ENCODE measurements around the gene L3MBTL4. TPM values are rescaled to one million over a fixed set of nuclear protein-coding genes. Genes with fewer than 3 reads are reported as not detected.
"Not testable (repeated sequence)": the region's sequence is repeated elsewhere in the genome, so short reads cannot be mapped to it uniquely, and the experiment has no call there.

Gene L3MBTL4
- total RNA-seq, 1 donor from 2014 or later = 0.34 TPM

- no peak overlapping the region for H3K9ac ChIP-seq
- DNase-seq (ENCODE audit: low spot score) = no peak
- H3K4me1 Mint-ChIP-seq = no peaks in the 10 kb centered on the region
- no peak overlapping the region for H2AFZ ChIP-seq (replicated peaks)
- no peak overlapping the region for H3K4me2 ChIP-seq
- no peaks in the 10 kb centered on the region for H3K4me1 ChIP-seq
- no peak overlapping the region for H3K27ac Mint-ChIP-seq
- H3K4me3 Mint-ChIP-seq = no peak overlapping the region
- no peaks in the 10 kb centered on the region for H3K79me2 ChIP-seq (ENCODE audit: low read depth)
- no peaks in the 10 kb centered on the region for H3K9me3 ChIP-seq (ENCODE audit: low read depth)
- no peak overlapping the region for H3K27ac ChIP-seq
- no peak overlapping the region for H3K4me3 ChIP-seq
- no peaks in the 10 kb centered on the region for H3K36me3 Mint-ChIP-seq
- no peaks in the 10 kb centered on the region for H3K27me3 ChIP-seq
- H3F3A ChIP-seq (ENCODE audit: low read depth) = no peaks in the 10 kb centered on the region
- H4K20me1 ChIP-seq (ENCODE audit: low read depth) = no peaks in the 10 kb centered on the region
- H3K9me3 Mint-ChIP-seq = no peaks in the 10 kb centered on the region
- no peaks in the 10 kb centered on the region for H3K36me3 ChIP-seq
- TF ChIP-seq, protein P1, sequence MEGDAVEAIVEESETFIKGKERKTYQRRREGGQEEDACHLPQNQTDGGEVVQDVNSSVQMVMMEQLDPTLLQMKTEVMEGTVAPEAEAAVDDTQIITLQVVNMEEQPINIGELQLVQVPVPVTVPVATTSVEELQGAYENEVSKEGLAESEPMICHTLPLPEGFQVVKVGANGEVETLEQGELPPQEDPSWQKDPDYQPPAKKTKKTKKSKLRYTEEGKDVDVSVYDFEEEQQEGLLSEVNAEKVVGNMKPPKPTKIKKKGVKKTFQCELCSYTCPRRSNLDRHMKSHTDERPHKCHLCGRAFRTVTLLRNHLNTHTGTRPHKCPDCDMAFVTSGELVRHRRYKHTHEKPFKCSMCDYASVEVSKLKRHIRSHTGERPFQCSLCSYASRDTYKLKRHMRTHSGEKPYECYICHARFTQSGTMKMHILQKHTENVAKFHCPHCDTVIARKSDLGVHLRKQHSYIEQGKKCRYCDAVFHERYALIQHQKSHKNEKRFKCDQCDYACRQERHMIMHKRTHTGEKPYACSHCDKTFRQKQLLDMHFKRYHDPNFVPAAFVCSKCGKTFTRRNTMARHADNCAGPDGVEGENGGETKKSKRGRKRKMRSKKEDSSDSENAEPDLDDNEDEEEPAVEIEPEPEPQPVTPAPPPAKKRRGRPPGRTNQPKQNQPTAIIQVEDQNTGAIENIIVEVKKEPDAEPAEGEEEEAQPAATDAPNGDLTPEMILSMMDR (IDR thresholded peaks at IDR 0.05) = no peak
- no peak for TF ChIP-seq EZH2phosphoT487 (IDR thresholded peaks at IDR 0.05)
- no peak for TF ChIP-seq EZH2 (IDR thresholded peaks at IDR 0.05)
- H3K27me3 Mint-ChIP-seq (ENCODE audit: insufficient read depth, low read depth) = no peaks in the 10 kb centered on the region
These were observed 268.9 kb downstream of the L3MBTL4 start for GRCh38 chr18:6145645-6146306.

DNA sequence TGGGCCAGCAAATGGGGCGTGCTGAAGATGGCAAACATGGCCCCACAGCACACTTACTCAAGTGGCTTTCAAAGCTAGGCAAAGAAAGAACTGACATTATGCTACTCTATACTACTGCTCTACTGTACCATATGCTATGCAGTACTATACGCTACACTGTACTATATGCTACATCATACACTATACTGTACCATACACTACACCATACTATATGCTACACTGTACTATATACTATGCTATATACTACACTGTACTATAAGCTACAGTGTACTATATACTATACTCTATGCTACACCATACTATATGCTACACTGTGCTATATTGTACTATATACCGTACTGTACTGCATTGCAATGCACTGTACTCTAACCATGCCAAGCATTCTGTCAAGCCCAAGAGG is 275.7 kb downstream of the L3MBTL4 start:
- H3K36me3 Mint-ChIP-seq = no peaks in the 10 kb centered on the region
- no peak overlapping the region for H2AFZ ChIP-seq (replicated peaks)
- no peak overlapping the region for H3K9ac ChIP-seq
- H3K27ac Mint-ChIP-seq = no peak overlapping the region
- H3K9me3 Mint-ChIP-seq = peaks cover 10% of the 10 kb centered on the region
- H3K9me3 ChIP-seq (ENCODE audit: low read depth) = no peaks in the 10 kb centered on the region
- no peak overlapping the region for H3K4me2 ChIP-seq
- no peaks in the 10 kb centered on the region for H3K27me3 ChIP-seq
- TF ChIP-seq, protein P1 (IDR thresholded peaks at IDR 0.05) = no peak
- TF ChIP-seq EZH2 (IDR thresholded peaks at IDR 0.05) = no peak
- TF ChIP-seq EZH2phosphoT487 (IDR thresholded peaks at IDR 0.05) = no peak
- no peaks in the 10 kb centered on the region for H4K20me1 ChIP-seq (ENCODE audit: low read depth)
- H3F3A ChIP-seq (ENCODE audit: low read depth) = no peaks in the 10 kb centered on the region
- H3K27me3 Mint-ChIP-seq (ENCODE audit: insufficient read depth, low read depth) = peaks cover 2% of the 10 kb centered on the region
- no peak overlapping the region for H3K27ac ChIP-seq
- no peak for DNase-seq (ENCODE audit: low spot score)
- H3K4me1 ChIP-seq = no peaks in the 10 kb centered on the region
- H3K4me1 Mint-ChIP-seq = no peaks in the 10 kb centered on the region
- no peaks in the 10 kb centered on the region for H3K36me3 ChIP-seq
- H3K4me3 ChIP-seq = no peak overlapping the region
- no peaks in the 10 kb centered on the region for H3K79me2 ChIP-seq (ENCODE audit: low read depth)
- no peak overlapping the region for H3K4me3 Mint-ChIP-seq

DNA sequence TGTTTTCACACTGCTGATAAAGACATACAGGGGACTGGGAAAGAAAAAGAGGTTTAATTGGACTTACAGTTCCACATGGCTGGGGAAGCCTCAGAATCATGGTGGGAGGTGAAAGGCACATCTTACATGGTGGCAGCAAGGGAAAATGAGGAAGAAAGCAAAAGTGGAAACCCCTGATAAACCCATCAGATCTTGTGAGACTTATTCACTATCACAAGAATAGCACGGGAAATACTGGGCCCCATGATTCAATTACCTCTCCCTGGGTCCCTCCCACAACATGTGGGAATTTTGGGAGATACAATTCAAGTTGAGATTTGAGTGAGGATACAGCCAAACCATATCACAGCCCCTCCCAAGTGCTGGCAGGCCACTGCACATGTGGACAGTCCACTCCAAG is 278.8 kb downstream of the L3MBTL4 start:
- not testable (repeated sequence) for DNase-seq (ENCODE audit: low spot score); H3K4me3 Mint-ChIP-seq; H3K4me1 Mint-ChIP-seq; H3K4me1 ChIP-seq; H3K4me2 ChIP-seq; H3K27me3 ChIP-seq; H3K9me3 ChIP-seq (ENCODE audit: low read depth); H4K20me1 ChIP-seq (ENCODE audit: low read depth); H3K4me3 ChIP-seq; H3K27me3 Mint-ChIP-seq (ENCODE audit: insufficient read depth, low read depth); H3K36me3 ChIP-seq; H3K36me3 Mint-ChIP-seq; H2AFZ ChIP-seq (replicated peaks); H3K9ac ChIP-seq; H3K79me2 ChIP-seq (ENCODE audit: low read depth); H3K27ac Mint-ChIP-seq; H3K27ac ChIP-seq; H3F3A ChIP-seq (ENCODE audit: low read depth)
- peaks cover 11% of the 10 kb centered on the region for H3K9me3 Mint-ChIP-seq

DNA sequence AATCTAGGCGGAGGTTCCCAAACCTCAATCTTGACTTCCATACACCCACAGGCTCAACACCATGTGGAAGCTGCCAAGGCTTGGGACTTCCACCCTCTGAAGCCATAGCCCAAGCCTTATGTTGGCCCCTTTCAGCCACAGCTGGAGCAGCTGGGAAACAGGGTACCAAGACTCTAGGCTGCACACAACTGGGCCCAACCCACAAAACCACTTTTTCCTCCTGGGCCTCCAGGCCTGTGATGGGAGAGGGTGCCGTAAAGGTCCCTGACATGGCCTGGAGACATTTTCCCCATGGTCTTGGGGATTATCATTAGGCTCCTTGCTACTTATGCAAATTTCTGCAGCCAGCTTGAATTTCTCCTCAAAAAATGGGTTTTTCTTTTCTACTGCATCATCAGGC is 279.7 kb downstream of the L3MBTL4 start:
- not testable (repeated sequence) for H3K27ac ChIP-seq; H3K4me1 ChIP-seq; H3K4me2 ChIP-seq; H3K79me2 ChIP-seq (ENCODE audit: low read depth); H3K9me3 ChIP-seq (ENCODE audit: low read depth); H2AFZ ChIP-seq (replicated peaks); H3F3A ChIP-seq (ENCODE audit: low read depth); H3K36me3 ChIP-seq; H4K20me1 ChIP-seq (ENCODE audit: low read depth); H3K27ac Mint-ChIP-seq; H3K4me1 Mint-ChIP-seq; H3K4me3 Mint-ChIP-seq; H3K9ac ChIP-seq; H3K27me3 Mint-ChIP-seq (ENCODE audit: insufficient read depth, low read depth); H3K4me3 ChIP-seq; DNase-seq (ENCODE audit: low spot score); H3K27me3 ChIP-seq; H3K36me3 Mint-ChIP-seq
- H3K9me3 Mint-ChIP-seq = peaks cover 11% of the 10 kb centered on the region

Measured in neural progenitor cell (in vitro differentiated cells).